ENCODE measurements around the gene RNF111.

DNA sequence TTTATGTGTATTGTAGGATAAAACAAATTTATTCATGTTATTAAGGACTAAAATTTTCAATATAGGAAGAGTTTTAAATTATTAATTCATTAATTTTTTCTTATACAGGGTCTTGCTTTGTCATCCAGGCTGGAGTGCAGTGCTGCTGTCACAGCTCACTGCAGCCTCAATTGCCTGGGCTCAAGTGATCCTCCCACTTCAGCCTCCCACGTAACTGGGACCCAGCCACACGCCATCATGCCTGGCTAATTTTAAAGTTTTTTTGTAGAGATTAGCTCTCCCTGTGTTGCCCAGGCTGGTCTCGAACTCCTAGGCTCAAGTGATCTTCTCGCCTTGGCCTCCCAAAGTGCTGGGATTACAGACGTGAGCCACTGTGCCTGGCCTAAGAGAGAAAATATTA, 132.2 kb downstream of the RNF111 start:
- TF ChIP-seq, protein P1, sequence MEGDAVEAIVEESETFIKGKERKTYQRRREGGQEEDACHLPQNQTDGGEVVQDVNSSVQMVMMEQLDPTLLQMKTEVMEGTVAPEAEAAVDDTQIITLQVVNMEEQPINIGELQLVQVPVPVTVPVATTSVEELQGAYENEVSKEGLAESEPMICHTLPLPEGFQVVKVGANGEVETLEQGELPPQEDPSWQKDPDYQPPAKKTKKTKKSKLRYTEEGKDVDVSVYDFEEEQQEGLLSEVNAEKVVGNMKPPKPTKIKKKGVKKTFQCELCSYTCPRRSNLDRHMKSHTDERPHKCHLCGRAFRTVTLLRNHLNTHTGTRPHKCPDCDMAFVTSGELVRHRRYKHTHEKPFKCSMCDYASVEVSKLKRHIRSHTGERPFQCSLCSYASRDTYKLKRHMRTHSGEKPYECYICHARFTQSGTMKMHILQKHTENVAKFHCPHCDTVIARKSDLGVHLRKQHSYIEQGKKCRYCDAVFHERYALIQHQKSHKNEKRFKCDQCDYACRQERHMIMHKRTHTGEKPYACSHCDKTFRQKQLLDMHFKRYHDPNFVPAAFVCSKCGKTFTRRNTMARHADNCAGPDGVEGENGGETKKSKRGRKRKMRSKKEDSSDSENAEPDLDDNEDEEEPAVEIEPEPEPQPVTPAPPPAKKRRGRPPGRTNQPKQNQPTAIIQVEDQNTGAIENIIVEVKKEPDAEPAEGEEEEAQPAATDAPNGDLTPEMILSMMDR (IDR thresholded peaks at IDR 0.05): no peak
- TF ChIP-seq EP300 (IDR thresholded peaks at IDR 0.05; ENCODE audit: low read depth): no peak
